ENCODE measurements around the gene CNIH3. TPM values are rescaled to one million over a fixed set of nuclear protein-coding genes. Genes with fewer than 3 reads are reported as not detected.

Gene CNIH3
- total and polyA plus RNA-seq, 2 of the 4 experiments (the other 2 are of a cell fraction): 2.0 to 2.9 TPM

DNA sequence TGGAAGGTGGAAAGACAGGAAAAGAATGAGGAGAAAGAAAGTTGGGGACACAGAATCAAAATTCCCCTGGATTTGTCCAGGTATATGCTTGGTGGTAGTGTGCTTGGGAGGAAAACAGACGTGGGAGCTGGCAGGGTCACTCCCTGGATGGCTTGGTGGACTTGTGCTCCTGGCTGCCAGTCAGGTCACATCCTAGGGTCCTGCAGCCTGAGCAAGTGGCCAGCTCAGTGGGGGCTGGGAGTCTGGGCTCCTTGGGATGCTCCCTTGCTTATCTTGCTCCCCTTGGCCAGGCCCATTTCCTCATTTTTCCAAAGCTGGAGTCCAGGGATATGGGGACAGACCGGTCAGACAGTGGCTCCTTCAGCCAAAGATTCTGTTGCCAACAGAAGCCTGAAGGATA lies 144.0 kb downstream of the CNIH3 start:
- CTCF ChIA-PET: no interaction called here

More for the DNA sequence above, 144.0 kb downstream of the CNIH3 start:
- Histone ChIP-seq H3K14ac (replicated peaks; ENCODE audit: low read depth, low read length) (no peak overlapping the region), H3K56ac (ENCODE audit: extremely low read depth, insufficient read depth, low read length) (no peak overlapping the region), H4K91ac (ENCODE audit: insufficient read depth, low read depth, low read length) (no peak overlapping the region), H4K5ac (ENCODE audit: low read depth, low read length) (no peak overlapping the region), H3K18ac (ENCODE audit: low read depth, low read length) (no peak overlapping the region), H3K27me3 (ENCODE audit: control insufficient read depth, insufficient read depth, low read length) (no peaks in the 10 kb centered on the region; the same call in none of the 2 replicates), H2BK20ac (ENCODE audit: low read depth, low read length) (no peak overlapping the region), H3K9ac (ENCODE audit: low read depth, low read length) (no peak overlapping the region), H2BK15ac (ENCODE audit: low read depth, low read length) (no peak overlapping the region), H3K79me1 (ENCODE audit: low read depth in 1 of 2, low read length in 2 of 2) (no peaks in the 10 kb centered on the region), H3K4me2 (ENCODE audit: low read depth, low read length) (no peak overlapping the region), H2AK9ac (replicated peaks; ENCODE audit: low read depth, low read length, poor library complexity) (no peak overlapping the region), H3K9me1 (ENCODE audit: insufficient read depth, low read length) (no peaks in the 10 kb centered on the region), H3K9me3 (ENCODE audit: control insufficient read depth, insufficient read depth, low read length) (peaks cover 3% of the 10 kb centered on the region), H2BK120ac (ENCODE audit: low read depth, low read length) (no peak overlapping the region), H3K4me3 (ENCODE audit: insufficient read depth, low read depth, low read length) (no peak overlapping the region), H3K27ac (ENCODE audit: insufficient read depth, low read length) (no peak overlapping the region), H3K23ac (ENCODE audit: low read depth, low read length) (no peak overlapping the region), H3K4ac (ENCODE audit: low read depth, low read length) (no peak overlapping the region), H2AFZ (replicated peaks; ENCODE audit: low read length, poor library complexity) (no peak overlapping the region), H2BK5ac (ENCODE audit: low read depth, low read length, poor library complexity, severe bottlenecking) (no peak overlapping the region), H4K20me1 (ENCODE audit: insufficient read depth, low read length) (no peaks in the 10 kb centered on the region), H3K36me3 (ENCODE audit: control insufficient read depth, insufficient read depth, low read length) (no peaks in the 10 kb centered on the region), H2AK5ac (ENCODE audit: low read depth, low read length) (no peak overlapping the region), H4K8ac (ENCODE audit: low read depth in 2 of 2, low read length in 2 of 2) (no peak overlapping the region), H3K4me1 (ENCODE audit: control insufficient read depth, insufficient read depth, low read length) (no peaks in the 10 kb centered on the region)
- in situ Hi-C loops (cut with MboI; ENCODE audit: low sequenced_read_pairs) (no loop called here), dilution Hi-C loops (cut with HindIII; ENCODE audit: low sequenced_read_pairs, unreplicated experiment) (no loop called here), intact Hi-C loops (cut with micrococcal nuclease) (no loop called here)
- POLR2A ChIA-PET (ENCODE audit: unreplicated experiment): no interaction called here
- no TSS peak for BruUV-seq (replicated peaks)
- no peak for DNase-seq
- 100% methylated on average over 1 of the region's 2 CpGs; no CpG with 5 or more reads in 1 of the 2 experiments for WGBS, 2 experiments (ENCODE audit: extremely low coverage in 2 of 2, insufficient read length in 1 of 2)
- no peak for ATAC-seq (ENCODE audit: low read depth)
- TF ChIP-seq, protein P1, sequence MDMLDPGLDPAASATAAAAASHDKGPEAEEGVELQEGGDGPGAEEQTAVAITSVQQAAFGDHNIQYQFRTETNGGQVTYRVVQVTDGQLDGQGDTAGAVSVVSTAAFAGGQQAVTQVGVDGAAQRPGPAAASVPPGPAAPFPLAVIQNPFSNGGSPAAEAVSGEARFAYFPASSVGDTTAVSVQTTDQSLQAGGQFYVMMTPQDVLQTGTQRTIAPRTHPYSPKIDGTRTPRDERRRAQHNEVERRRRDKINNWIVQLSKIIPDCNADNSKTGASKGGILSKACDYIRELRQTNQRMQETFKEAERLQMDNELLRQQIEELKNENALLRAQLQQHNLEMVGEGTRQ (IDR thresholded peaks at IDR 0.05; ENCODE audit: low read depth, low read length): no peak
- TF ChIP-seq NFE2L2 (IDR thresholded peaks at IDR 0.05; ENCODE audit: low read depth, low read length): no peak
- TF ChIP-seq CEBPB (IDR thresholded peaks at IDR 0.05; ENCODE audit: low read depth, low read length): no peak
- no peak for TF ChIP-seq CHD1 (IDR thresholded peaks at IDR 0.05; ENCODE audit: low read depth, low read length)
- TF ChIP-seq MXI1 (IDR thresholded peaks at IDR 0.05; ENCODE audit: borderline replicate concordance, low read depth, low read length): no peak
- TF ChIP-seq, protein P2, sequence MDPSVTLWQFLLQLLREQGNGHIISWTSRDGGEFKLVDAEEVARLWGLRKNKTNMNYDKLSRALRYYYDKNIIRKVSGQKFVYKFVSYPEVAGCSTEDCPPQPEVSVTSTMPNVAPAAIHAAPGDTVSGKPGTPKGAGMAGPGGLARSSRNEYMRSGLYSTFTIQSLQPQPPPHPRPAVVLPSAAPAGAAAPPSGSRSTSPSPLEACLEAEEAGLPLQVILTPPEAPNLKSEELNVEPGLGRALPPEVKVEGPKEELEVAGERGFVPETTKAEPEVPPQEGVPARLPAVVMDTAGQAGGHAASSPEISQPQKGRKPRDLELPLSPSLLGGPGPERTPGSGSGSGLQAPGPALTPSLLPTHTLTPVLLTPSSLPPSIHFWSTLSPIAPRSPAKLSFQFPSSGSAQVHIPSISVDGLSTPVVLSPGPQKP (IDR thresholded peaks at IDR 0.05; ENCODE audit: borderline replicate concordance, low read depth, low read length): no peak

Measured in IMR-90 (cell line).